ENCODE results near the gene SPTB.

GRCh38 chr14:64732536-64733120 is 147.1 kb downstream of the SPTB start:
- TF ChIP-seq POLR2A (IDR thresholded peaks at IDR 0.05; ENCODE audit: low read length) = no peak
- TF ChIP-seq GATA1 (IDR thresholded peaks at IDR 0.05; ENCODE audit: low read depth, low read length) = no peak
